IMR-90 (cell line): ENCODE data around the gene ESRRB. TPM values are rescaled to one million over a fixed set of nuclear protein-coding genes. Genes with fewer than 3 reads are reported as not detected.

Source experiments
- ATAC-seq: fragments of 200-7000 bp; cut with Tn5 transposase; 2 replicates; pipeline ENCODE4 v1.9.1; 2020; ENCODE audit warnings: low read depth, mild to moderate bottlenecking, moderate library complexity
- BruUV-seq: library from RNA; stranded (reverse); fragments of 400-500 nt; replicated peaks from 2 replicates; lab custom pipeline; 2021; lab: Mats Ljungman, UMichigan
- CTCF ChIA-PET: fragments of 300-600 bp; formaldehyde crosslinking; extraction: SDS; loops from one replicate; lab custom pipeline; 2021; ENCODE audit warnings: antibody characterized with exemption; lab: Yijun Ruan, JAX
- POLR2A ChIA-PET: fragments of 300-600 bp; sonication (Branson Sonifier 250); formaldehyde crosslinking; loops from one replicate; lab custom pipeline; 2022; ENCODE audit warnings: antibody characterized with exemption; ENCODE audit not compliant: unreplicated experiment; lab: Charles Lee
- DNase-seq: peaks from one replicate; pipeline ENCODE4 v3.0.0; 2013
- H2AFZ ChIP-seq: replicated peaks from 2 replicates; pipeline ENCODE3; 2013; ENCODE audit warnings: low read length, mild to moderate bottlenecking; ENCODE audit not compliant: poor library complexity
- H2AK5ac ChIP-seq: 2 replicates; pipeline ENCODE4 v1.6.1; 2013; ENCODE audit warnings: low read depth, low read length, inconsistent platforms
- H2AK9ac ChIP-seq: replicated peaks from 2 replicates; pipeline ENCODE3; 2013; ENCODE audit warnings: mild to moderate bottlenecking, low read depth, low read length, moderate library complexity; ENCODE audit not compliant: poor library complexity
- H2BK120ac ChIP-seq: 2 replicates; pipeline ENCODE4 v1.6.1; 2013; ENCODE audit warnings: low read depth, low read length, inconsistent platforms
- H2BK15ac ChIP-seq: 3 replicates; pipeline ENCODE4 v1.6.1; 2013; ENCODE audit warnings: low read depth, low read length, inconsistent platforms
- H2BK20ac ChIP-seq: 2 replicates; pipeline ENCODE4 v1.6.1; 2013; ENCODE audit warnings: low read depth, mild to moderate bottlenecking, inconsistent platforms, low read length, moderate library complexity
- H2BK5ac ChIP-seq: 2 replicates; pipeline ENCODE4 v1.6.1; 2013; ENCODE audit warnings: mild to moderate bottlenecking, low read depth, low read length, inconsistent platforms; ENCODE audit not compliant: poor library complexity, severe bottlenecking
- H3K14ac ChIP-seq: replicated peaks from 2 replicates; pipeline ENCODE4 v1.6.1; 2013; ENCODE audit warnings: low read depth, low read length, inconsistent platforms
- H3K18ac ChIP-seq: 2 replicates; pipeline ENCODE4 v1.6.1; 2013; ENCODE audit warnings: low read depth, low read length, control low read depth
- H3K23ac ChIP-seq: 2 replicates; pipeline ENCODE4 v1.6.1; 2013; ENCODE audit warnings: low read depth, low read length, inconsistent platforms
- H3K27ac ChIP-seq: 2 replicates; pipeline ENCODE4 v1.5.1; 2013; ENCODE audit warnings: mild to moderate bottlenecking, control low read depth, low read length; ENCODE audit not compliant: insufficient read depth
- H3K27me3 ChIP-seq: 2 replicates; pipeline ENCODE4 v1.6.1; 2013; ENCODE audit warnings: low read length; ENCODE audit not compliant: control insufficient read depth, insufficient read depth
- H3K36me3 ChIP-seq: 2 replicates; pipeline ENCODE4 v1.6.1; 2013; ENCODE audit warnings: low read length, mixed read lengths; ENCODE audit not compliant: control insufficient read depth, insufficient read depth
- H3K4ac ChIP-seq: 2 replicates; pipeline ENCODE4 v1.6.1; 2013; ENCODE audit warnings: low read depth, low read length, inconsistent platforms
- H3K4me1 ChIP-seq: 2 replicates; pipeline ENCODE4 v1.6.1; 2013; ENCODE audit warnings: low read length, mixed read lengths; ENCODE audit not compliant: control insufficient read depth, insufficient read depth
- H3K4me2 ChIP-seq: 2 replicates; pipeline ENCODE4 v1.6.1; 2013; ENCODE audit warnings: low read depth, mild to moderate bottlenecking, control low read depth, low read length, moderate library complexity
- H3K4me3 ChIP-seq: 2 replicates; pipeline ENCODE4 v1.5.1; 2013; ENCODE audit warnings: low read depth, mild to moderate bottlenecking, control low read depth, low read length, moderate library complexity; ENCODE audit not compliant: insufficient read depth
- H3K56ac ChIP-seq: 2 replicates; pipeline ENCODE4 v1.6.1; 2013; ENCODE audit warnings: low read length, inconsistent platforms; ENCODE audit not compliant: insufficient read depth; ENCODE audit errors: extremely low read depth
- H3K79me1 ChIP-seq, 2 experiments: 2 replicates each; pipeline ENCODE4 v1.6.1; 2013; ENCODE audit warnings: low read length in 2 of 2, inconsistent platforms in 1 of 2, low read depth in 1 of 2
- H3K9ac ChIP-seq: 2 replicates; pipeline ENCODE4 v1.6.1; 2013; ENCODE audit warnings: low read depth, low read length, control low read depth
- H3K9me1 ChIP-seq: 2 replicates; pipeline ENCODE4 v1.6.1; 2013; ENCODE audit warnings: low read length, inconsistent platforms; ENCODE audit not compliant: insufficient read depth
- H3K9me3 ChIP-seq: 2 replicates; pipeline ENCODE4 v1.6.1; 2013; ENCODE audit warnings: low read length; ENCODE audit not compliant: control insufficient read depth, insufficient read depth
- H4K20me1 ChIP-seq: 2 replicates; pipeline ENCODE4 v1.6.1; 2013; ENCODE audit warnings: low read length, inconsistent platforms; ENCODE audit not compliant: insufficient read depth
- H4K5ac ChIP-seq: 2 replicates; pipeline ENCODE4 v1.6.1; 2013; ENCODE audit warnings: mild to moderate bottlenecking, low read depth, low read length, control low read depth
- H4K8ac ChIP-seq, 2 experiments: 2 replicates each; pipeline ENCODE4 v1.6.1; 2013; ENCODE audit warnings: low read depth in 2 of 2, low read length in 2 of 2, control low read depth in 1 of 2, inconsistent platforms in 1 of 2
- H4K91ac ChIP-seq: 2 replicates; pipeline ENCODE4 v1.6.1; 2013; ENCODE audit warnings: low read depth, low read length, inconsistent platforms; ENCODE audit not compliant: insufficient read depth
- CEBPB ChIP-seq: IDR thresholded peaks from 2 replicates; pipeline ENCODE4 v1.6.1; 2012; ENCODE audit warnings: low read depth, low read length, improper control_type of control experiment
- FOS ChIP-seq: fragments of 150-350 bp; IDR thresholded peaks from 2 replicates; pipeline ENCODE4 v1.6.1; 2016; ENCODE audit warnings: low read depth, low read length
- MAFK ChIP-seq: IDR thresholded peaks from 2 replicates; pipeline ENCODE4 v1.6.1; 2012; ENCODE audit warnings: low read depth, low read length, improper control_type of control experiment
- MAZ ChIP-seq: IDR thresholded peaks from 2 replicates; pipeline ENCODE4 v1.6.1; 2012; ENCODE audit warnings: low read depth, mild to moderate bottlenecking, low read length, improper control_type of control experiment, moderate library complexity, borderline replicate concordance
- MXI1 ChIP-seq: IDR thresholded peaks from 2 replicates; pipeline ENCODE4 v1.6.1; 2012; ENCODE audit warnings: low read depth, mild to moderate bottlenecking, low read length, moderate library complexity, borderline replicate concordance
- NFE2L2 ChIP-seq: fragments of 150-350 bp; IDR thresholded peaks from 2 replicates; pipeline ENCODE4 v1.6.1; 2016; ENCODE audit warnings: low read depth, mild to moderate bottlenecking, low read length
- POLR2A ChIP-seq: IDR thresholded peaks from 2 replicates; pipeline ENCODE4 v1.6.1; 2012; ENCODE audit warnings: mild to moderate bottlenecking, low read depth, low read length
- RAD21 ChIP-seq: IDR thresholded peaks from 2 replicates; pipeline ENCODE4 v1.6.1; 2012; ENCODE audit warnings: low read length, improper control_type of control experiment
- RCOR1 ChIP-seq: IDR thresholded peaks from 2 replicates; pipeline ENCODE4 v1.6.1; 2012; ENCODE audit warnings: mild to moderate bottlenecking, low read length, improper control_type of control experiment; ENCODE audit not compliant: insufficient replicate concordance
- WGBS, 2 experiments: methylation state at CpG; one replicate each; pipeline versions ENCODE4 v1.1.5 to v1.1.7; 2013; ENCODE audit warnings: missing lambda C conversion rate in 2 of 2; ENCODE audit not compliant: insufficient read length in 1 of 2; ENCODE audit errors: extremely low coverage in 2 of 2; 5-methylcytosine and 5-hydroxymethylcytosine counted together
- dilution Hi-C: fragments of 300-500 bp; cut with HindIII; formaldehyde crosslinking; loops from one replicate; pipeline ENCODE4 v1.14.3; 2018; ENCODE audit warnings: low sequenced_read_pairs; ENCODE audit not compliant: unreplicated experiment
- in situ Hi-C: fragments of 300-500 bp; cut with MboI; formaldehyde crosslinking; loops from 3 replicates; pipeline ENCODE4 v1.14.3; 2019; ENCODE audit warnings: low sequenced_read_pairs, inconsistent platforms, mixed read lengths
- intact Hi-C: fragments of 100-400 bp; cut with micrococcal nuclease; formaldehyde crosslinking; loops from 2 replicates; pipeline ENCODE4 v1.10.0; 2022
- polyA plus RNA-seq, 3 experiments: library from polyadenylated mRNA; depleted of rRNA; stranded (reverse); fragments of >200 nt; gene quantifications; 2 replicates each; pipeline ENCODE4 v1.2.3, GENCODE V29; 2012; ENCODE audit warnings: low replicate concordance in 1 of 3
- total RNA-seq: library from RNA; depleted of rRNA; stranded (reverse); fragments of >200 nt; gene quantifications from 2 replicates; pipeline ENCODE4 v1.2.3, GENCODE V29; 2012
- TF ChIP-seq, protein P1 (sequence below): fragments of 150-350 bp; IDR thresholded peaks from 2 replicates; pipeline ENCODE4 v1.6.1; 2016; ENCODE audit warnings: low read depth, mild to moderate bottlenecking, low read length, moderate library complexity, borderline replicate concordance
- TF ChIP-seq, protein P2 (sequence below): conservative IDR thresholded peaks from 2 replicates; pipeline ENCODE4 v1.5.1; 2012; ENCODE audit warnings: mild to moderate bottlenecking, low read depth, low read length, improper control_type of control experiment

The ESRRB gene
- total and polyA plus RNA-seq, 2 of the 4 experiments (the other 2 are of a cell fraction) = not detected

DNA sequence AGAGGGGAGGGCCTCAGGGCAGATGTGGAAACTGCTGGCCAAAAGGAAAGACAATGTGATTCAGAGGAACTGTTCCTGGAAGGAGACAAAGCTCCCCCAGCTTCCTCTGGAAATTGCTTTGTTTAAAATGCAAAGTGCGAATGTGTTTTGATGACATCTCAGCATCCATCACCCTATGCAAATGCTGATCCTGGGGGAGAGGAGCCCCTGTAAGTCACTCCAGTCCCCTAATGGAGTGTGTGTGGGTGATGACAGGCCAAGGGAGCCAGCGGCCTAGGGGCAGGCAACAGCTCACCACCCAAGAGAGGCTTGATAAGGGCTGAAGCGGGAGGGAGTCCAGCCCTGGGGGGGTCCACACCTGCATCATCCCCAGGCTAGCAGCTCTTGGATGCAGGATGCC lies 134.2 kb downstream of the ESRRB start:
- Histone ChIP-seq H3K18ac (no peak overlapping the region), H3K9me1 (no peaks in the 10 kb centered on the region), H3K4ac (no peak overlapping the region), H3K9ac (no peak overlapping the region), H4K5ac (no peak overlapping the region), H3K9me3 (no peaks in the 10 kb centered on the region), H4K20me1 (no peaks in the 10 kb centered on the region), H2AK9ac (no peak overlapping the region), H3K4me3 (no peak overlapping the region), H3K36me3 (no peaks in the 10 kb centered on the region), H3K4me1 (no peaks in the 10 kb centered on the region), H3K27me3 (no peaks in the 10 kb centered on the region; the same call in 1 of the 2 replicates), H2BK5ac (no peak overlapping the region), H3K4me2 (no peak overlapping the region), H4K91ac (no peak overlapping the region), H4K8ac (no peak overlapping the region), H2BK15ac (no peak overlapping the region), H3K27ac (no peak overlapping the region), H3K79me1 (no peaks in the 10 kb centered on the region), H3K23ac (no peak overlapping the region), H2AFZ (no peak overlapping the region), H3K56ac (no peak overlapping the region), H2BK20ac (no peak overlapping the region), H3K14ac (no peak overlapping the region), H2AK5ac (no peak overlapping the region), H2BK120ac (no peak overlapping the region)
- ATAC-seq = no peak
- TF ChIP-seq MAFK (no peak), POLR2A (no peak), NFE2L2 (no peak), MXI1 (no peak), CEBPB (no peak), MAZ (no peak), RCOR1 (no peak), FOS (no peak), RAD21 (no peak)
- TF ChIP-seq, protein P1, sequence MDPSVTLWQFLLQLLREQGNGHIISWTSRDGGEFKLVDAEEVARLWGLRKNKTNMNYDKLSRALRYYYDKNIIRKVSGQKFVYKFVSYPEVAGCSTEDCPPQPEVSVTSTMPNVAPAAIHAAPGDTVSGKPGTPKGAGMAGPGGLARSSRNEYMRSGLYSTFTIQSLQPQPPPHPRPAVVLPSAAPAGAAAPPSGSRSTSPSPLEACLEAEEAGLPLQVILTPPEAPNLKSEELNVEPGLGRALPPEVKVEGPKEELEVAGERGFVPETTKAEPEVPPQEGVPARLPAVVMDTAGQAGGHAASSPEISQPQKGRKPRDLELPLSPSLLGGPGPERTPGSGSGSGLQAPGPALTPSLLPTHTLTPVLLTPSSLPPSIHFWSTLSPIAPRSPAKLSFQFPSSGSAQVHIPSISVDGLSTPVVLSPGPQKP = no peak
- TF ChIP-seq, protein P2, sequence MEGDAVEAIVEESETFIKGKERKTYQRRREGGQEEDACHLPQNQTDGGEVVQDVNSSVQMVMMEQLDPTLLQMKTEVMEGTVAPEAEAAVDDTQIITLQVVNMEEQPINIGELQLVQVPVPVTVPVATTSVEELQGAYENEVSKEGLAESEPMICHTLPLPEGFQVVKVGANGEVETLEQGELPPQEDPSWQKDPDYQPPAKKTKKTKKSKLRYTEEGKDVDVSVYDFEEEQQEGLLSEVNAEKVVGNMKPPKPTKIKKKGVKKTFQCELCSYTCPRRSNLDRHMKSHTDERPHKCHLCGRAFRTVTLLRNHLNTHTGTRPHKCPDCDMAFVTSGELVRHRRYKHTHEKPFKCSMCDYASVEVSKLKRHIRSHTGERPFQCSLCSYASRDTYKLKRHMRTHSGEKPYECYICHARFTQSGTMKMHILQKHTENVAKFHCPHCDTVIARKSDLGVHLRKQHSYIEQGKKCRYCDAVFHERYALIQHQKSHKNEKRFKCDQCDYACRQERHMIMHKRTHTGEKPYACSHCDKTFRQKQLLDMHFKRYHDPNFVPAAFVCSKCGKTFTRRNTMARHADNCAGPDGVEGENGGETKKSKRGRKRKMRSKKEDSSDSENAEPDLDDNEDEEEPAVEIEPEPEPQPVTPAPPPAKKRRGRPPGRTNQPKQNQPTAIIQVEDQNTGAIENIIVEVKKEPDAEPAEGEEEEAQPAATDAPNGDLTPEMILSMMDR = no peak
- WGBS, 2 experiments = no CpG with 5 or more reads among the region's 3 CpGs
- ChIA-PET POLR2A (no interaction called here), CTCF (no interaction called here)
- no TSS peak for BruUV-seq
- in situ Hi-C loops = no loop called here
- dilution Hi-C loops = no loop called here
- intact Hi-C loops = loop anchor here (10.0 kb wide), 1 partner anchor 135 kb away; no protein-coding TSS in a partner anchor
- DNase-seq = no peak
